Mesenchymal stem cell (in vitro differentiated cells and primary cell): Measurements from ENCODE around the gene FCSK. TPM values are rescaled to one million over a fixed set of nuclear protein-coding genes. Genes with fewer than 3 reads are reported as not detected.
"Not testable (repeated sequence)": the region's sequence is repeated elsewhere in the genome, so short reads cannot be mapped to it uniquely, and the experiment has no call there.

Experiments used
- DNase-seq: peaks from one replicate; pipeline ENCODE4 v3.0.0-alpha.2; 2013
- H2AFZ ChIP-seq: one replicate; pipeline ENCODE4 v1.6.1; 2013; ENCODE audit warnings: low read depth, mild to moderate bottlenecking, control low read depth, inconsistent platforms, low read length, moderate library complexity
- H2AK5ac ChIP-seq: 2 replicates; pipeline ENCODE4 v1.6.1; 2013; ENCODE audit warnings: low read length, moderate library complexity, mild to moderate bottlenecking, inconsistent platforms; ENCODE audit not compliant: severe bottlenecking
- H2BK120ac ChIP-seq: one replicate; pipeline ENCODE4 v1.6.1; 2013; ENCODE audit warnings: low read depth, mild to moderate bottlenecking, inconsistent platforms, low read length, moderate library complexity
- H2BK12ac ChIP-seq, 2 experiments: one replicate each; pipeline ENCODE4 v1.6.1; 2013; ENCODE audit warnings: inconsistent platforms in 2 of 2, low read length in 2 of 2, mild to moderate bottlenecking in 2 of 2, moderate library complexity in 2 of 2, control low read depth in 1 of 2
- H2BK15ac ChIP-seq: one replicate; pipeline ENCODE4 v1.6.1; 2013; ENCODE audit warnings: mild to moderate bottlenecking, low read depth, inconsistent platforms; ENCODE audit not compliant: poor library complexity, severe bottlenecking
- H2BK5ac ChIP-seq: 2 replicates; pipeline ENCODE4 v1.6.1; 2013; ENCODE audit warnings: low read depth, mild to moderate bottlenecking, low read length, control low read depth, inconsistent platforms; ENCODE audit not compliant: poor library complexity, severe bottlenecking
- H3K14ac ChIP-seq, 2 experiments: one replicate each; pipeline ENCODE4 v1.6.1; 2013; ENCODE audit warnings: inconsistent platforms in 2 of 2, low read length in 2 of 2, control low read depth in 1 of 2, mild to moderate bottlenecking in 1 of 2, moderate library complexity in 1 of 2
- H3K18ac ChIP-seq, 2 experiments: one replicate each; pipeline ENCODE4 v1.6.1; 2013; ENCODE audit warnings: inconsistent platforms in 2 of 2, low read length in 2 of 2, control low read depth in 1 of 2, low read depth in 1 of 2, mild to moderate bottlenecking in 1 of 2
- H3K23ac ChIP-seq, 2 experiments: one replicate each; pipeline ENCODE4 v1.6.1; 2013; ENCODE audit warnings: inconsistent platforms in 2 of 2, low read length in 2 of 2, mild to moderate bottlenecking in 2 of 2, moderate library complexity in 2 of 2, control low read depth in 1 of 2
- H3K27ac ChIP-seq: 2 replicates; pipeline ENCODE4 v1.5.1; 2013; ENCODE audit warnings: mild to moderate bottlenecking, moderate library complexity, low read length, control low read depth, inconsistent platforms; ENCODE audit not compliant: poor library complexity, severe bottlenecking
- H3K27me3 ChIP-seq, 2 experiments: 2 replicates each; pipeline versions ENCODE4 v1.6.1 to v1.7.0; 2013; ENCODE audit warnings: low read length in 2 of 2, mild to moderate bottlenecking in 2 of 2, moderate library complexity in 2 of 2, control low read depth in 1 of 2, inconsistent platforms in 1 of 2; ENCODE audit not compliant: control insufficient read depth in 1 of 2, insufficient read depth in 1 of 2
- H3K36me3 ChIP-seq, 2 experiments: 2 replicates each; pipeline versions ENCODE4 v1.6.1 to v1.7.0; 2013; ENCODE audit warnings: low read length in 2 of 2, control low read depth in 1 of 2, inconsistent platforms in 1 of 2, low read depth in 1 of 2, mild to moderate bottlenecking in 1 of 2; ENCODE audit not compliant: insufficient read depth in 2 of 2, control insufficient read depth in 1 of 2
- H3K4ac ChIP-seq, 2 experiments: one replicate each; pipeline ENCODE4 v1.6.1; 2013; ENCODE audit warnings: inconsistent platforms in 2 of 2, low read length in 2 of 2, mild to moderate bottlenecking in 2 of 2, moderate library complexity in 2 of 2, control low read depth in 1 of 2, low read depth in 1 of 2
- H3K4me1 ChIP-seq: 2 replicates; pipeline ENCODE4 v1.6.1; 2013; ENCODE audit warnings: low read depth, low read length, control low read depth; ENCODE audit not compliant: control insufficient read depth, insufficient read depth
- H3K4me2 ChIP-seq: 2 replicates; pipeline ENCODE4 v1.6.1; 2013; ENCODE audit warnings: low read length, mild to moderate bottlenecking, inconsistent platforms; ENCODE audit not compliant: poor library complexity, severe bottlenecking
- H3K4me3 ChIP-seq, 2 experiments: 2 replicates each; pipeline versions ENCODE4 v1.5.1 to v1.7.0; 2013; ENCODE audit warnings: low read length in 2 of 2, mild to moderate bottlenecking in 2 of 2, control low read depth in 1 of 2, low read depth in 1 of 2; ENCODE audit not compliant: insufficient read depth in 1 of 2
- H3K79me1 ChIP-seq: replicated peaks from 2 replicates; pipeline ENCODE4 v1.6.1; 2013; ENCODE audit warnings: mild to moderate bottlenecking, control low read depth, low read length, inconsistent platforms; ENCODE audit not compliant: poor library complexity, severe bottlenecking
- H3K9ac ChIP-seq: 2 replicates; pipeline ENCODE4 v1.7.0; 2013; ENCODE audit warnings: mild to moderate bottlenecking, low read length, moderate library complexity
- H3K9me3 ChIP-seq: 2 replicates; pipeline ENCODE4 v1.7.0; 2013; ENCODE audit warnings: mild to moderate bottlenecking, low read length; ENCODE audit not compliant: control insufficient read depth
- H4K8ac ChIP-seq: one replicate; pipeline ENCODE4 v1.6.1; 2013; ENCODE audit warnings: inconsistent platforms, mild to moderate bottlenecking, low read length, moderate library complexity
- H4K91ac ChIP-seq: one replicate; pipeline ENCODE4 v1.6.1; 2013; ENCODE audit warnings: mild to moderate bottlenecking, low read length, inconsistent platforms
- WGBS: methylation state at CpG from one replicate; pipeline ENCODE4 v1.1.7; 2013; ENCODE audit warnings: mixed read lengths; 5-methylcytosine and 5-hydroxymethylcytosine counted together
- polyA plus RNA-seq, 2 experiments: library from polyadenylated mRNA; stranded (reverse); fragments of 200-250 nt; gene quantifications; one replicate each; pipeline ENCODE4 v1.2.3, GENCODE V29; 2013

The FCSK gene
- polyA plus RNA-seq (2013, experiment 1 of 2): 3.7 TPM
- polyA plus RNA-seq (2013, experiment 2 of 2): 3.7 TPM

GRCh38 chr16:70454222-70455034, at the start of gene FCSK:
Gene FCSK, plus strand, starts transcription at chr16:70454595. Its CDS starts 8,596 bp downstream, at chr16:70463191.
- peak within 1 kb of the TSS; percentile 93 to 100 for H3K18ac ChIP-seq
- peak within 1 kb of the TSS; percentile 83 to 100 for H3K14ac ChIP-seq
- peak within 1 kb of the TSS; percentile 95 for H2BK15ac ChIP-seq
- WGBS: under 1% methylated on average over 67 of the region's 67 CpGs
- peak within 1 kb of the TSS; percentile 93 for H4K8ac ChIP-seq
- H4K91ac ChIP-seq: peak within 1 kb of the TSS; percentile 90
- peak within 1 kb of the TSS; percentile 51 to 100 for H2BK12ac ChIP-seq
- H3K4me2 ChIP-seq: peak within 1 kb of the TSS; percentile 91
- no peaks in the 10 kb centered on the region for H3K9me3 ChIP-seq
- H2BK120ac ChIP-seq: peak within 1 kb of the TSS; percentile 99
- no peaks in the 10 kb centered on the region for H3K27me3 ChIP-seq
- H3K36me3 ChIP-seq: no peaks in the 10 kb centered on the region
- H3K9ac ChIP-seq: peak within 1 kb of the TSS; percentile 97
- H3K23ac ChIP-seq: peak within 1 kb of the TSS in 1 of 2 experiments; percentile 96
- H2AFZ ChIP-seq: peak within 1 kb of the TSS; percentile 96
- peak within 1 kb of the TSS; percentile 99 for H2BK5ac ChIP-seq
- no peak within 1 kb of the TSS for H2AK5ac ChIP-seq
- H3K4me3 ChIP-seq: peak within 1 kb of the TSS; percentile 86 to 92
- H3K27ac ChIP-seq: peak within 1 kb of the TSS; percentile 93
- peak within 1 kb of the TSS; percentile 49 to 99 for H3K4ac ChIP-seq
- DNase-seq: peak; percentile 82
- peaks cover 12% of the 10 kb centered on the region for H3K79me1 ChIP-seq
- H3K4me1 ChIP-seq: peaks cover 2% of the 10 kb centered on the region

- WGBS: 100% methylated on average over 5 of the region's 5 CpGs
- not testable (repeated sequence) for H3K14ac ChIP-seq
Observed at GRCh38 chr16:70406104-70406503, 48.3 kb upstream of the FCSK start.

GRCh38 chr16:70407811-70408274, 46.6 kb upstream of the FCSK start:
- H4K8ac ChIP-seq: peak overlapping the region; percentile 55
- H2AFZ ChIP-seq: no peak overlapping the region
- peaks cover 45% of the 10 kb centered on the region for H3K79me1 ChIP-seq
- H3K14ac ChIP-seq: peak overlapping the region in 1 of 2 experiments; percentile 11
- no peak overlapping the region for H3K18ac ChIP-seq
- DNase-seq: no peak
- H2BK5ac ChIP-seq: no peak overlapping the region
- H2BK15ac ChIP-seq: peak overlapping the region; percentile 45
- no peaks in the 10 kb centered on the region for H3K27me3 ChIP-seq
- H2BK12ac ChIP-seq: peak overlapping the region; percentile 30 to 54
- no peak overlapping the region for H2BK120ac ChIP-seq
- H4K91ac ChIP-seq: peak overlapping the region; percentile 41
- H3K23ac ChIP-seq: no peak overlapping the region
- no peak overlapping the region for H3K4ac ChIP-seq
- H3K4me1 ChIP-seq: peaks cover 11% of the 10 kb centered on the region
- 92% methylated on average over 9 of the region's 10 CpGs for WGBS
- H3K9ac ChIP-seq: no peak overlapping the region
- H2AK5ac ChIP-seq: no peak overlapping the region
- H3K4me3 ChIP-seq: no peak overlapping the region
- H3K36me3 ChIP-seq: peaks cover 15 to 28% of the 10 kb centered on the region in 2 experiments
- no peak overlapping the region for H3K4me2 ChIP-seq
- no peaks in the 10 kb centered on the region for H3K9me3 ChIP-seq
- no peak overlapping the region for H3K27ac ChIP-seq

More at GRCh38 chr16:70406104-70406503, 48.3 kb upstream of the FCSK start:
- not testable (repeated sequence) for H3K9me3 ChIP-seq, DNase-seq, H3K23ac ChIP-seq, H3K9ac ChIP-seq, H2AK5ac ChIP-seq, H2BK12ac ChIP-seq, H2BK15ac ChIP-seq, H2BK5ac ChIP-seq, H3K27ac ChIP-seq, H4K91ac ChIP-seq, H4K8ac ChIP-seq, H3K4me3 ChIP-seq, H3K27me3 ChIP-seq, H2BK120ac ChIP-seq, H3K4me2 ChIP-seq, H3K18ac ChIP-seq, H3K4ac ChIP-seq, H2AFZ ChIP-seq
- peaks cover 4 to 26% of the 10 kb centered on the region in 2 experiments for H3K36me3 ChIP-seq
- peaks cover 11% of the 10 kb centered on the region for H3K4me1 ChIP-seq
- peaks cover 43% of the 10 kb centered on the region for H3K79me1 ChIP-seq

GRCh38 chr16:70410734-70411133, 43.7 kb upstream of the FCSK start:
- H3K18ac ChIP-seq: no peak overlapping the region
- H3K4me1 ChIP-seq: peaks cover 8% of the 10 kb centered on the region
- H2AFZ ChIP-seq: no peak overlapping the region
- H3K27me3 ChIP-seq: no peaks in the 10 kb centered on the region
- H3K4me3 ChIP-seq: no peak overlapping the region
- no peak overlapping the region for H2BK15ac ChIP-seq
- H3K79me1 ChIP-seq: peaks cover 44% of the 10 kb centered on the region
- no peak overlapping the region for H2BK12ac ChIP-seq
- no peak overlapping the region for H2BK5ac ChIP-seq
- no peak overlapping the region for H3K4ac ChIP-seq
- no peak overlapping the region for H3K9ac ChIP-seq
- no peak for DNase-seq
- H3K36me3 ChIP-seq: peaks cover 15 to 32% of the 10 kb centered on the region in 2 experiments
- H4K8ac ChIP-seq: no peak overlapping the region
- no peak overlapping the region for H2BK120ac ChIP-seq
- H3K4me2 ChIP-seq: no peak overlapping the region
- H3K27ac ChIP-seq: no peak overlapping the region
- H3K9me3 ChIP-seq: no peaks in the 10 kb centered on the region
- no peak overlapping the region for H2AK5ac ChIP-seq
- H3K14ac ChIP-seq: no peak overlapping the region
- no peak overlapping the region for H3K23ac ChIP-seq
- no peak overlapping the region for H4K91ac ChIP-seq
- 98% methylated on average over 6 of the region's 6 CpGs for WGBS
